Stimulated activated CD8-positive, alpha-beta memory T cell treated with anti-CD3 and anti-CD28 coated beads, Interleukin-15, amount 100 ng/mL, for 24 hours (primary cell): ENCODE data around the gene NR3C2.

ENCODE experiments used
- DNase-seq: peaks from one replicate; pipeline ENCODE4 v3.0.0-alpha.2; 2020; ENCODE audit warnings: low read depth

The NR3C2 gene

DNA sequence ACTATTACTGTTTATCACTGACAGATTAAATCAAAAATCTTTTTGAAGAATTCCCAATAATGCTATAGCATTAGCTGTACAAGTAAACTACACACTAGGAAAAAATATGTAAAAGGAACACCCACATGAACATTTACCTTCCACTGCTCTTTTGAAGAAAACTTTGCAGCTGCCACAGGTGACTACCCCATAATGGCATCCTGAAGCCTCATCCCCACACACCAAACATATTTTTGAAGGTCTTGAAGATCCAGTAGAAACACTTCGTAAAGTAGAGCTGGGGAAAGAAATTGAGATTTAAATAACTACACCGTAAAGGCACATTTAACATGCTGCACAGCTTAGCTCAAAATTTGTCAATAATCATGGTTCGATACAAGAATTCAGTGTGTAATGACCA is 182.4 kb downstream of the NR3C2 start:
- no peak for DNase-seq

DNA sequence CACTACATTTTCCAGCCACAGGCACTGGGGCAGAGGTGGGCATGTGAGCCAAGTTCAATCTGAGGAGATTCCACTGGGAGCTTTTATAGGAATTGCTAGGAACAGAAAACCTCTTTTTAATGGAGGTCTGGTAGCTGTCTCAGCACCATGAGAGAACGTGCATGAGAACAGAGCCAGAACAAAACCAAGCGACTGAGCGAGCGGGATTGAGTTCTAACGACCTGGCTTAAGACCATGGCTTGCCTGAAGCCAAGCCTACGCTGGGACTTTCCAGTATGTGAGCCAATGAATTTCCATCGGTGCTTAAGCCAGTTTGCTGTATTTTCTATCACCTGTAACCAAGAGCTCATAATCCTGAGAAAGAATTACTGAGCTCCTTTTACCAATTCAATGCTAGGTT is 183.7 kb downstream of the NR3C2 start:
- no peak for DNase-seq

DNA sequence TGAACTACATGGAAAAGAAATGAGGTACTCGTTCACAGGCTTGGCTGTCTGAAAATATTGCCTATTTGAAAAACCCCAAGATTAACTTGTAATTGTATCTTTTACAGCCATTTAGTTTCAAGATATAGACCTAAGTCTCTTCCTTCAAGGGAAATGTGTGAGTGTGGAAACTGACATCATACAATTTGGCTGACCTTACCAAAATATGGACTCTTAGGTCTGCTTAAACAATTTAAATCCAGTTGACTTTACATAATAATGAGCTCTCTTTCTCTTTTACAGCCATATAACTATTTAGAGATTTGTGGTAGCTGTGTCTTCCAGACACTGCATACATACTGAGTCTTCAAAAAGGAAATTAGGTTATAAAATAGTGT is 186.9 kb downstream of the NR3C2 start:
- no peak for DNase-seq

DNA sequence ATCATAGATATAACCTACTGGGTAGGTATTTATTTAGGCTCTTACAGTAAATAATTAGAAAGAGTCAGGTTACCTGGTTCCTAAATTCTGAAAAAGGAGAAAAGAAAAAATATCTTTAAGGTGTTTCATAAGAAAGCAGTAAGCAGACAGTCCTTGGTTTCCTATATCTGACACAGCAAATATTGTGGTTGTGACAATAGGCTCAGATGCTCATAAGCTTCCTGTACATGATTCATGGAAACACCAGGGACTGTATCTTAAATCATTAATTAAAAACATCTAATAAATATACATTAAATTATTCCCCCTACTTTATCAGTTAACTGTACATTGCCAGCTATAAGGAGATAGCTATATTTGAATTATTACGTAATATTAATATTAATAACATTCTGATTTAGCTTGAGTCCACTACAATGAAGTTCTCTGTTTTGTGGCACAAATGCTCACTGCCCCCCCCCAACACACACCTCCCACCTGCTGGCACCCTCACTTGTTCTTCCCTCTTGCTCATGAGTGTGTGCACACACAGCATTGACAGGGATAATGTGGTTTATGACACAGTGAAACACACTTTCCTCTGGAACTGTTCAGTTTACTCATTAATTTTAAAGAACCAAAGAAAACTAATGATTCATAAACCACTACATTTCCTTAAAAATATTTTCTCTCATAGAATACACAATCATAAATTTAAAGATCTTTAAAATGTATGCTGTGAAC is 187.4 kb downstream of the NR3C2 start:
- no peak for DNase-seq

DNA sequence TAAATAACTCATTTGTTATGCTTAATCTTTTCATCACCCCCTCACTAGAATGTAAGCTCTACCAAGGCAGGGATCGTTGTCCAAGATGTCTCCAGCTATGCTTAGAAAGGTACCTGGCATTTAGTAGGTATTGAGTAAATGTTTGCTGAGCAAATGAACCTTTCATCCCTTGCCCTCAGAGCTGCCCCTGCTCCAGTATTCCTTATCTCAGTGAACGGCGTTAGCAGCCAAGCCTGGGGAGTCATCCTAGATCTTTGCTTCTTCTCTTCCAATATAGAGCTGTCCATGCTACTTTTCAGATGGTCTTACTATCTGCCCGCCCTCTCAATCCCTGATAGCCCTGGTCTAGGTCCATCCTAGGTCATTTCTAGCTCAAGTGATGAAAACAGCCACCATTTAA is 188.4 kb downstream of the NR3C2 start:
- no peak for DNase-seq

DNA sequence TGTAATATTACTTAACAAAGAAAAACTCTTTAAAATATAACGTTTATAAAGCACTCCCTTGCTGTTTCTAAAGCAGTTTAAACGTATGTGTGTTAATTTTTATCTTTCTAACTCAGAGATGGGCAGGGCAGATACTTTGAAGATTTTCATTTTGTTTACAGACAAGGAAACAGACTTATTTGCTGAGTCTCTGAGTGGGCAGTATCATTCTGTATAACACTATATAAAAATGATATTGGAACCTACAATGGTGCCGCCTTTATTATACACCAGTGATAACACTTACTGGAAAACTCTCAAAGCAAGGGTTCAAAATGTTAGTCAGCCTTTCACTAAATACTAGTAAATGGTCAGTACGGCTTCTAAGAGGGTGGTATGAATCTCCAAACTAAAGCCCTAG is 193.4 kb downstream of the NR3C2 start:
- DNase-seq, result no peak

DNA sequence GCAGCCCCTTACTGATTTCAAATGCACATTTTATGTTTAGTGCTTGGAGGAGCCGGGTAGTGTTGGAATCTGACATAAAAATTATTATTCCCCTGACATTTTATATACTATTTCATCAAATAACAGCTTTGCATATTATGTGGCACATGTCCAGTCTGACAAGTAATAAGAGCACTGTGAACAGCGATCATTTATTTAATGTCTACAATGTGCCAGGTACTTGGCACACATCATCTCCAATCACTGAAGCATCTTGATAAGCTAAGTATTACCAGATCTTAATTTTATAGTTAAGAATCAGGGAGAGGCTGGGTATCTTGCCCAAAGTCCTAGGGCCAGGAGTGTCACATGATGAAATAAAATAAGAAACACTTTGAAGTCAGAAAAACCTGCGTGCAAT is 197.2 kb downstream of the NR3C2 start:
- DNase-seq, result no peak

DNA sequence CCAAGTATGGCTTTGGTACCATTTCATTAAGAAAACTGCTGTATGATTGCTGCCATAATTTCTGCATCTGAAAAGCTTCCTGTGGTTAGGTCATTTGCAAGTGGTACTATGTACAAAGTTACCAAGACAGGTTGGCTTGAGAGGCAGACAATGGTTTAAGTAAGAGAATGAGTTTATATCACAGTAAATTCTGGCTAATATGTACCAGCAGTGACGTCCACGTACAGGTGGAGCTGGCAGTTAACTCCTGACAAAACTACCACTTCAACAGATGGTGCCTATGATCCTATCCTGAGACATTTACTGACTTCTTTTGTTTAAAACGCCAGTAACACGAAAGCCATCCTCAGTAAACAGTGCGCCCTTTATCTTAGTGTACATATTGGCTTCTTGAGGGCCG is 198.4 kb downstream of the NR3C2 start:
- no peak for DNase-seq

DNA sequence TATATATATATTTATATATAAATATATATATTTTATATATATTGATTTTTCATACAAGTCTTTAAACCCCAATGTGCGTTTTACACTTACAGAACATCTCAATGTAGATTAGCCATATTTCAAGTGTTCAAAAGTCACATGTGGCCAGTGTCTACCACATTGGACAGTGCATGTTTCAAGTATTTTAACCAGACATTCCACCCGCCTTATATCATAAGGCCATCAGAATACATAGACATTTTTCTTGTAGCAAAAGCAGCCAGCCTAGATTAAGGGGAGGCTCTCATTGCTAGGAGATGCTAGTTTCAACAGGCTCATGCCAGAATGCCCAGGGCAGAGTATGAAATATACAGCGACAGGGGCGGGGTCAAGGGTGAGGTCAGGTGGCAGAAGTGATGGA is 202.0 kb downstream of the NR3C2 start:
- DNase-seq, result no peak

DNA sequence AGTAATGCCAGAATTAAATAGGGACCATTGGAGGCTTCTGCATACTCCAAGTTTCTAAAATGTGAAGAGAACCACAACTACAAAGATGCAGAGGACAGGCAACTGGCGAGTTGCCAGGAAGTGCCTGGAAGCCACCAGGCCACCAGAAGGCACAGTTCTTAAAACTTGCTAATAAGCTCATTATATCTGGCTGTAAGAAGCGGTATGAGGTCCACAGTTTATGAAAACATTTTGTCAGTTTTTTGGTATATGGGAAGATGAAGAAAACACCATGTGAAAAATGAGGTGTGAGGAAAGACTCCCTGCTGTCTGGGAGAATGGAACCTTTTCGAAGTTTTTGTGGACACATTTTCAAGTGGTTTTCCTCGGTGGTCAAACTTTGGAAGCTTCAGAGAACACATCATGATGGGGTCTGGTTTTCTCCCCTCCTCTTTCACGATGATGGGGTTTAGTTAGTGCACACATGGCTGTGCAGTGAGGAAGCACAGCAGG is 202.7 kb downstream of the NR3C2 start:
- no peak for DNase-seq

DNA sequence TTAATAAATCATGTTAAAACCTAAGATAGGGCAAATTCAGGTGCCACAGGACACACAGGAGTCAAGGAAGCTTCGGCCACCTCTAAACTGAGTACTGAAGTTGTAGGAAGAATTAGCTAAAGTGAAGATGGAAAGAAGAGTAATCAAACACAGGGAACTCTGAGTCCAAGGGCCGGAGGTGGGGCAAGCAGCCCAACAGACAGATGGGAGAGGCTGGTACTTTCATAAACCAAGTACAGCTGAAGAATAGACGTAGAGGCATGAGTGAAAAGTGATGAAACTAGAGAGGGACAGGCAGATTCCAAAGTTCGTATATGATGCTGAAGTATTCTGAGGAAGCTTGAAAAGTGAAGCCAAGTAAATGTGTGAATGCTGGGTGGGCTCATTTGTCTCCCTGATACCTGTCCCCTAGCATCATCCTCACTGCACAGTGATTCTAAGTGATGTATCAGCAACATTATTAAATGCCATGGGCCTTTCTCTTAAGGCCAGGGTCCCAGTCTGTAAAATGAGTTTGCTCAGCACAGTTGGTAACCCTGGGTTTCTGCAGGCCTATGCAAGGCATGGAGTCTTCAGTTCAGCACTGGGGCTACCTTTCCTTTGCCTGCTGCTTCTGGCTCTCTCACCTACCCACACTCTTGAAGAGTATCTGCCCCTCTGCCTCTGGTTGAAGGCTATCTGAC is 203.3 kb downstream of the NR3C2 start:
- no peak for DNase-seq

DNA sequence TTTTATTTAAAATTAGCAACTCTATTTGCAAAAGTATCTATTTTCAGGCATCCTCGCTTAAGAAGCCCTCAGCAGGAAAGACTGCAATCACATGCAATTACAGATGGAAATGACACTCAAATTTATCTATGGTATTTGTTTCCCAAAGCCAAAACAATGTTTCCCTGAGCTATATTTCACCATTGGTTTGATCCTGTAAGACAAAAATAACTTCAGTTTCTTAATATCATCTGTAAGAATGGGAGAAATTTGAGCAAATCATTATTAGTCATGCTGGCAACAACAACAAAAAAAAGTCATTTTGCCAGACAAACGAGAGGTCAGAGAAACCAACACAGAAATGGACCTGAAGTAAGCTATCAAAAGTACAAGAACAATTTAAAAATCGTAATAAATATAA is 204.1 kb downstream of the NR3C2 start:
- DNase-seq, result no peak

DNA sequence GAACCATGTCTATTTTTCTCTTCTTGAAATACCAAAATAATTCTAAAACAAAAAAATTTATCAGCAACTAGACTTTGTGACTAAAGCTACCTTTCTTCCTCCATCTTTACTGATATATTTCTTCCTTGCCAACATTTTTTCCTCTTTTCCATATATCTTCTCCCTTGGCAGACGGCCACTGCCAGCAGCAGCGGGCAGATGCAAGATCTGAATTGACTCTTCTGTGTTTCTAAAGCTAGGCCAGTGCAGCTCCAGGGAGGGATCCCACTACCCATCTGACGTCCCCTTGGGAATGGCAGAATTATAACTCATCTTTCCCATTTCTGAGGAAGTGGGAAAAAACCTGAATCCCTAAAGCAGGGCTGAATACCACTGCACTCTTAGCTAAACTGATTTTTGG is 206.4 kb downstream of the NR3C2 start:
- DNase-seq, result no peak

DNA sequence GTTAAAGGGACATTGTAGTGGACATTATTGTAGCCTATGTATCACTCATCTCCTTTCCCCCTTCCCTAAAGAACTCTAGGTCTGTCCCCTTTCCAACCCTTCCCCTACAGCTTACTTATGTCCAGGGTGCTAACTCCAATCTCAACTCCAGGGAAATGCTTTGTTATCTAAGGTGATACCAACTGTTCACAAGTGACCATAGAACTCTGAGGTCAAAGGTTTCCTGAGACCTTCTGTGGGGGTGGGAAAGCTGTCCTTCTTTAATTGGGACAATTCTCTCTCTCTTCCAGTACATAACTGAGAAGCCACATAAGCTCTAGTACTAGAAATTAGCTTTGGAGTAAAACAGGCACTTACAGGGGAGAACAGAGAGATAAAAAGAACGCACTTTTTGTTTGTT is 212.4 kb downstream of the NR3C2 start:
- no peak for DNase-seq

DNA sequence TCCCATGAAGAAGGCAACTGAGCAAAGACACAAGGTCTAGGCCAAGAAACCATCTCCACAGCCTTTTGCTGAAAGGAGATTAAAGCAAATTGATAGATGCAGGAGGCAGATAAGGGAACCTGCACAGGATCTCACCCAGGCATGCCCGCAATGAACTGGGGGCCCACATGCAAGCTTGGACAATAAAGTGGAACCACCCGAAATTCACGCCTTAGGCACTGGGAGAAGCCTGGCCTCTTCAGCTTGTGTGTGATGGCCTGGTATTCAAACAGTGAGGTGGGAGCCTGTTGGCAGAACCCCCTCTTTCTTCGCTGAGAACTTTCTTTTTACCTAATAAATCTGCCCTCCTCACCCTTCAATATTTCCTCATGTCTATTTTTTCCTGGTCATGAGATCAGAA is 213.2 kb downstream of the NR3C2 start:
- DNase-seq, result no peak

DNA sequence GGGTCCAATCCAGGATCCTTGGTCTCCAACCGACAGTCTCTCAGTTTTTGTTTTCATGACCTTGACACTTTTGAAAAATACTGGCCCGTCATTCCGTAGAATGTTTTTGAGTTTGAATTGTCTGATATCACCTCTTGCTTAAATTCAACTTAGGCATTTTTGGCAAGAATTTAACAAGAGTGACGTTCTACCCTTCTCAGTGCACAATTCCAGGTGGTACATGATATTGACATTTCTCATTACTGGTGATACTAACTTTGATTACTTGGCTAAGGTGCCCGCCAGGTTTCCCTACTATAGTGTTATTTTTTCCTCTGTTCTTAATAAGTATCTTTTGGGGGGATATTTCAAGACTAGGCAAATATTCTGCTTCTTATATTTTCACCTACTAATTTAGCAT is 215.1 kb downstream of the NR3C2 start:
- DNase-seq, result no peak

DNA sequence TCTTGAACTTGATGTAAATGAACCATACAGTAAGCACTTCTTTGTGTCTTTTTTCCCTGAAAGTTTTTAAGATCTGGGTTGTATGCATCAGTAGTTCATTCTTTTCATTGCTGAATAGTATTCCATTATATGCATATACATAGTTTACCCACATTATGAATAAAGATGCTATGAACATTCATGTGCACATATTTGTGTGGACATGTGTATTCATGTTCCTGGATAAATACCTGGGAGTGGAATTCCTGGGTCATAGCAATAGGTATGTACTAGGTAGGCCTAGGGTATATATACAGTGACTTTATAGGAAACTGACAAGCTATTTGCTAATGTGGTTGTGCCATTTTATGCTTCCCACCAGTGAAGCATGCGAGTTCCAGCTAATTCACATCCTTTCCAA is 215.9 kb downstream of the NR3C2 start:
- DNase-seq, result no peak

DNA sequence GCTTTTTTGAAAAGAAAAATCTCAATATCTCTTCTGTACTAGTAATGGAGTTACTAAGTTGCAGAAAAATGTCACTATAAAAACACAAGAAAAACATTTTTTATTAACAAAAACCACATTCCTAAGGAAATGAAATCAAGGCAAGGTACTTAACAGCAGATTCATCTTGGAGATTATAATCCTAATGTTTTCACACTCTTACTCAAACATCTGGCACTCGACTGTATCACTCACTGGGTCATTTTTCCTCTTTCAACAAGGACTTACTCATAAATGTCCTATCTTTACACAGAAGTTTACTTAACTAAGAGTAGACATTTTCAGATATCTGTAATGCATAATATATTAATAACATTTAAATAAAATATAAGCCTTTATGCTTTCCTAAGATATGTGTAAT is 216.6 kb downstream of the NR3C2 start:
- no peak for DNase-seq

DNA sequence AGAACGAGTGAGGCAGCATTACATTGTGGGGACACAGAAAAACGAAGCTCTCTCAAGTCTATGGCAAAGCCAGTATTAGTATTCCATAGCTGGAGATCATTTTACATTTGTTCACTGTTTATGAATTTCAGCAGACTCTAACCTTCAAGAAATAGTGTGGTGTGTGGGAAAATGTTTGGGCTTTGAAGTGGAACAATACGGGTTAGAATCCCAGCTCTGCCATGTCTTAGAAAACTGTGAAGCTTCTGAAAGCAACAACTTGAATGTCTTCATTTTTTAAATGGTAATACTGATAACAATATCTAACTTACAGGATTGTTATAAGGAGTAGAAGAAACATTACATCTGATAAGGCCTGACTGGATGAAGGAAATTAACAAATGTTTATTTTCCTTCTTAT is 217.7 kb downstream of the NR3C2 start:
- DNase-seq, result no peak

DNA sequence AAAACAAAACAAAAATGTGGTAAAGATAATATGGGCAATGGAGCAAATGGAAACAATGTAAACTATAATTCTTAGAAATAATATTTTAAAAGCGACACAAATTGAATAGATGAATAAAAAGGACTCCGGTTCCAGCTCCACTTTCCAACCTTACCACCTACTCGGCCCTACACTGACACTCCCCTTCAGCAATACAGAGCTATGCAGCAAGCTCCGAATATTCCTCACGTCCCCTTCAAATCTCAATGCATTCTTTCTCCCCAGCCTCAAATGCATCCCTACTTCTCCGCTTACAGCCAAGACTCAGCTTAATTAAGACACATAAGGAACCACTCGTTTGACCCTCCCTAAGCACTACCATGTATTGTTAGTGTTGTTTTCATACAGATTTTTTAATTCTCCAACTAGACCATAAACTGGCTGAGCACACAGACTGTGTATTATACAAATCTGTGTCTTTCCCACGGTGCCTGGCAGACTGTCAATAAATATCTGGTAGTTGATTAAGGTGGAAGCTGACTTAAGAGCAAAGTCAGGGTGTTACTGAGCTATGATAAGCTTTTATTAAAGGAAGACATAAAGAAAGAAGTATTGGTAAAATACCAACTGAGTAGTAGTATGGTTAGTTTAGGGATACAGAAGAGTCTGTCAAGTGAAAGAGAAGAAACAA is 219.1 kb downstream of the NR3C2 start:
- no peak for DNase-seq

DNA sequence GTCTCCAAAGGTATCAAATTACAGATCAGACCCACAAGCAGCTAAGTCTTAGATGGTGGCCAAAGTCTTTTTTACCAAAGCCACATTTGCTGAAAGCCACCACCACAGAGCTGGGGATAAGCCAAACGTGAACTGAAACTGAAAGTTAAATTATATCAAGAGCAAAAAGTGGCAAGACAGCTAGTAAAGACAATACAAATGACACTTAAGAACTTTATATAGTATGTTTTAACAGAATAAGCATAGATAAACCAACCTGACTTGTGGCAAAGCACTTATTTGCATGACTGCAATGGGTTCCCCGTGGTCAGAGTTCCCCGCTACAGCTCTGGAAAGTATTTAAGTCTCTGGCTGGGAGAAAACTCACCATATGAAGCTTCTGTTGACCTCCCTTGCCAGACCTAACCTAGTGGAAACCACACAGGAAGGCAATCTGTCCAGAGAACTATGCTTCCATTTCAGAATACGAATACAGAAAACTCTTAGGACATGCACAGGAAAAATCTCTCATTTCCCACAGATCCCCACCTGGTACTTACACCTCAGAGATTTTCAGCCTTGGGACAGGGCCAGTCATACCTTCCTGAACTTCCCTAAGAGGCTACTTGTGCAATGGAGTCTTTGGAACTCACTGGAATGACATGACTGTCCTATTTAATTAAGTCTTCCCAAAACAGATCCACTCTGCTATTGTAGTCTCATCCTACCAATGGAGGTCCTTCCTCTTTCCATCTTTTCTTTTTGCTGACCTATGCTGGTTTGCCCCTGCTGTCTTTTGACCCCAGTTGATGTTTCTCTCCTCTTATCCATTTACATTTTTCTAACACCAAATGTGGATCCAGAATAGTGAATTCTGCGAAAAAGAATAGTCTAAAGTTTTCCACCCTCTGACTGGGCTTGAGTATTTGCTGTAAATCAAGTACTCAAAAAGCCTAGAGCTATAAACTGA is 225.1 kb downstream of the NR3C2 start:
- no peak for DNase-seq

DNA sequence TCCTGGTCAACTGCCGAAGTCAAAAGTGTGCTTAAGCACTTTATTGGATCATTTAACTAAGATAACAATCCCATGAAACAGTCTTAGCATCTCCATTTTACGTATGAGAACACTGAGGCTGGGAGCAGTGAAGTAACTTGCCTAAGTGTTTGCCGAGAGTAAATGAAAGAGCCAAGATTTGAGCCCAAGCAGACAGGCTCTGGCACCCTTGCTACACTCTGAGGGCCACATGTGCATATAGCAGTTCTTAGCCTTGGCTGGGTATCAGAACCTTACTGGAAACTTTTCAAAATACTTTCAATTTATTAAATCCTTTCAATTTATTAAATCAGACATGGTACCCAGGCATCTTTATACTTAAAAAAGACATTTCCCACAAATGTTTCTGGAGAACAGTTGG is 225.9 kb downstream of the NR3C2 start:
- DNase-seq, result no peak
